SIG-M5 treated with dmso at 0.1 percent for 504 hours (cell line): Measurements from ENCODE around the gene EFCAB11.

Experiments
- DNase-seq: peaks from one replicate; lab custom pipeline; 2025; ENCODE audit not compliant: unreplicated experiment; lab: John Stamatoyannopoulos, UW

The EFCAB11 gene

DNA sequence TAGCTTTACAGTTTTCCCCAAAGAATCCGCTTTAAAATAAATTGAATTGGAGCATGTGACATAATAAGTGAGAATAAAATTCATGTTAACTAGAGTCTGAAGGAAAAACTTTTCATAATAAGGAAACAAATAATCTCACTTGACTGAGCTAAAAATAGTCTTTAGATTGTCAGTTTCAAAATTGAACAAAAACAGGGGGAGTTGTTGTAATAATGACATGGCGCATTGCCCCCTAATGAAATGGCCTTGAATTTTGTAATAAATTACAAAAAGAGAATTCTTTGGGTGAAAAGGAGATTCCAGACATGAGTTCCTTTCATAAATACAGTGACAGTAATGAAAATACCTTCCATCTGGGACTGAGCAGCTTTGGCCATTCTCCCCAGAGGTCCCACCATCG, 178.6 kb downstream of the EFCAB11 start:
- no peak for DNase-seq

DNA sequence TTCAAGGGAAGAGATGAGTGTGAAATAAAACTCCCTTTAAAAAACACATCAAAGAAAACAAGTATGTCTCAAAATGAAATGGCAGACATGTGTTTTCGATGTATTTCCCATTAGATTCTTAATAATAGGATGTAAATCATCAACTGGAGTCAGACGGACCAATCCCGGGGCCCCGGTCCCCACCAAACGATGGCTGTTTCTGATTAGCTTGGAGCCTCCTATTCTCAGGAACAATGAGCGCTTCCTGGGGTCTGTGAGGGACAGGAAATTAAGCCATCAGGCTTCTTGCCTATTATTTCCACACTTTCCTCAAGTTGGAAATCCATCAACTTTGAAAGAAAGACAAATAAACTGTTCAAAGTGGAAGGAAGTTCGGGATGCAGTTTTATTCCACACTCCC, 179.4 kb downstream of the EFCAB11 start:
- no peak for DNase-seq

DNA sequence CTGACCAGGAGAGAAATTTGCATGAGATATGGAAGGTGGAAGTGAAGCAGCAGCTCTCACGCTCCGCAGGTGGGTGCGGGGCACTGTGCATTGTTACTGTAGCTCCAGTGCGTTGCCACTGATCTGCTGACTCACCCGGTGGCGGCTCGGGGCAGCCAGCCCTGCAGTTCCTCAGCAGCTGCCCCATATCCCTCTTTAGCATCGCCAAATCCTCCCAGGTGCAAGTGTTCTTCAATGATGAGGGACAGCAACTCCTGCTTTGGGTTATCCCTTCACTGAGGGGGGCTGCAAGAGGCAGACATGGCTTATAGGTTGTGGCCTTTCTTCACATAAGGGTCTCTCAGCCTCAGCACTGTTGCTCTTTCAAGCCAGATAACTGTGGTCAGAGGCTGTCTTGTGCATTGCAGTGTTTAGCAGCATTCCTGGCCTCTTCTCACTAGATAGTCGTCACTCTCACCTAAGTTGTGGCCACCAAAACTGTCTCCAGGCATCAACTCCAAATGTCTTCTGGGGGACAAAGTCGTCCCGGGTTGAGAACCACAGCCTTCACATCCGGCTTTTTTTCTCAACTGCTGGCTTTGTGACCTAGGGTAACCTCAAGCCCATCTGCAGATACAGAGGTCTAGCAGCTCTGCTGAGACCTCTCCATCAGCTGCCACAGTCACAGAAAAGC, 180.8 kb downstream of the EFCAB11 start:
- peak; percentile 64 for DNase-seq

DNA sequence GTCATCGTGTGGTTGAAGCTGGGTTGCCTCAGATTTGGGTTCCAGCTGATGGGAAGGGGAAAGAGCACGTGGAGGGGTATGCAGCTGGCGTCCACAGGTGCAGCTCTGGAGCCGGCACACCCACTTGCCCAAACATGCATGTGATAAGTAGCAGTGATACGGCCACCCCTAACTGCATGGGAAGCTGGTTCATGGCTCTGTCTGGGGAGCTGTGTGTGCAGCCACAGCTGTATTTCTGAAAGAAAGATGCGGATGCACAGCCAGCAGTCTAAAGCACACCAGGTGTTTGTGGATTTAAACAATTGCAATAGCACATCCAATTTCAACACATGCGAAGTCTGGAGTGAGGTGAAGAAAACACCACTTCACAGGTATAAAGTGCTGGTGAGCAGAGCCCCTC, 181.4 kb downstream of the EFCAB11 start:
- no peak for DNase-seq

DNA sequence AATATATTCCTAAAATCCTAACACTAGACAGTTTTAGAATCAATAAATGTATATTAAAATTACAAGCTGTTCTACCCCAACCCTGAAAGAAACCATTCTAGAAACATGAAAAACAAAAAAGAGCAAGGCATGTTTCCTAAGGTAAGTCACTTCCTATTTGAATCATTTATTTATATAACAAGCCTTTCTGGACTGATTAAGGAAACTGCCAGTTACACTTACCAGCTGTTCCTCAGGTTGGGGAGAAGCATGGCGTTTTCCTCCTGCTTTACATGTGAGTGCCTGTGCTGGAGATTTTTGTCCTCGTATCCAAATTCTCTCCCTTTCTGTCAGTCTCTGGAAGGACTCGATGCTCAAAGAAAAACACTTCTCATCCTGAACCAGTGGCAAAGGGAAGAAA, 183.3 kb downstream of the EFCAB11 start:
- DNase-seq, result no peak

DNA sequence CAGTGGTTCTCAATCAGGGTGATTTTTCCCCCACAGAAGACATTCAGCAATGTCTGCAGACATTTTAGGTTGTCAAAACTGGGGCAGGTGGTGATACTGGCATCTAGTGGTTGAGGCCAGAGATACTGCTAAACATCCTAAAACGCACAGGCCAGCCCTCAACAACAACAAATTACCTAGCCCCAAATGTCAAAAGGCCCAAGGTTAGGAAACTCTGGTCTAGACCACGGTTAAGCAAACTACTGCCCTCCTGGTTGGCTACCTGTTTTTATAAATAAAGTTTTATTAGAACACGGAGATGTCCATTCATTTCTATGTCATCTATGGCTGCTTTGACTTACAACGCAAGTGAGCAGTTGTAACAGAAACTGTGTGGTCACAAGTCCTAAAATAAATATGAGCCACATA, 186.7 kb downstream of the EFCAB11 start:
- DNase-seq, result peak; percentile 73

DNA sequence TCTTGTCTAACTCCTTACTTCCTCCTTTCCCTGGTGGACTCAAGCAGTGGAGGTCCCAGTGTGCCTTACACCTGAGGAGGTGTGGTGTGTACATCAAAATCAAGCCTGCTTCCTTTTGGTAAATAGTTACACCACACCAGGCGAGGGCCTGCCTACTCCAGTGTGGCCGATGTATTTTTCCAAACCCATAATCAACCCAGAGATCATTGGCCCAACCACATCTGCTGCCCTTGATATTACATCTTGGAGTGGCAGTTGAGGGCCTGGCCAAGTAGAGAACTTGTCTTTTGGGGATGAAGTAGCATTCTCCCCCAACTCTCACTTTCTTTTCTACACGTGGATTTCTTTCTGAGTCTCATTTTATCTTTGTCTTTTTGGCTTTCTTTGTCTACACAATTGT, 187.4 kb downstream of the EFCAB11 start:
- DNase-seq, result no peak

DNA sequence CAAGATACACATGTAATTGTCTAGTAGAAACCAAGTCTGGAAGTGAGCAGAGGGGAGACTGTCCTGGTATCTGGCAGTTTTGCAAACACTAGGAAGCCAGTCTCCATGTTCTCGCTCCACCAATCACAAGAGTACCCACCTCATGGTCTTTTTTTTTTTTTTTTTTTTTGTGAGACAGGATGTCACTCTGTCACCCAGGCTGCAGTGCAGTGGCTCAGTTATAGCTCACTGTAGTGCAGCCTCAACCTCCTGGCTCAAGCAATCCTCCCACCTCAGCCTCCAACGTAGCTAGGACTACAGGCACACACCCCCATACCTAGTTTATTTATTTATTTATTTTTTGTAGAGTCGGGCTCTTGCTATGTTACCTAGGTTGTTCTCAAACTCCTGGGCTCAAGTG, 189.2 kb downstream of the EFCAB11 start:
- no peak for DNase-seq

DNA sequence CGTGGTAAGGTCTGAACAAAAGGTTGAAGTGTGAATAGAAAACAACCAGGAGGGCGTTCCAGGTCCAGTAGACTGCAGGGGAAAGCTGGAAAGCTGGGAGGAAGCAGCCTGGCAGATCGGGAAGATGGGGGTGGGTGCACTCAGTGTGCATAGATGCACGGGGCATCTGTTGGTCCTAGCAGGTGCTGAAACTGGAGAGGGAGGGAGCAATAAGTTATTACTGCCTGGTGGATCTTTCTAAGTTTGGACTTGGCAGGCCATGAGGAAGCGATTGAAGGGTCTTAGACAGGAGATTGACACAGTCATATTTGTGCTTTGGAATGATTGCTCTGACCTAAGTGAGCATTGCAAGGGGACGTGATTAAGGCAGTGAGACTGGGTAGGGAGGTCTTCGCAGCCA, 194.4 kb downstream of the EFCAB11 start:
- DNase-seq, result no peak

DNA sequence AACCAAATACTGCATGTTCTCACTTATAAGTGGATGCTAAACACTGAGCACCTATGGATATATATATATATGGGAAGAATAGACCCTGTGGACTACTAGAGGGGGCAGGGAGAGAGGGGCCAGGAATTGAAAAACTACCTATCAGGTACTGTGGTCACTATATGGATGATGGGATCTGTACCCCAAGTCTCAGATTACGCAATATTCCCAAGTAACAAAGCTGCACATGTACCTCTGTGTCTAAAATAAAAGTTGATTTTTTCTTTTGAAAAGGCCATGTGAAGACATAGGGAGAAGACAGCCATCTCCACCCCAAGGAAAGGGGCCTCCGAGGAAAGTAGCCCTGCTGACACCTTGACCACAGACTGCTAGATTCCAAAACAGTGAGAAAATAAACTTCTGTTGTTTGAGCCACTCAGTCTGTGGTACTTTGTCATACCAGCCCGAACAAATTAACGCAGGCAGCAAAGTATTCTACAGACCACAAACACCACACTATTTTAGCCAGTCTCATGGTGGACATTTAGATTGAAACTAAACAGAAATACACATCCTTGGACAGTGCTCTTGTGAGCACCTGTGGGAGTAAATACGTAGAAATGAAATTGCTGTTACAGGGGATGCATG, 197.1 kb downstream of the EFCAB11 start:
- DNase-seq, result no peak

DNA sequence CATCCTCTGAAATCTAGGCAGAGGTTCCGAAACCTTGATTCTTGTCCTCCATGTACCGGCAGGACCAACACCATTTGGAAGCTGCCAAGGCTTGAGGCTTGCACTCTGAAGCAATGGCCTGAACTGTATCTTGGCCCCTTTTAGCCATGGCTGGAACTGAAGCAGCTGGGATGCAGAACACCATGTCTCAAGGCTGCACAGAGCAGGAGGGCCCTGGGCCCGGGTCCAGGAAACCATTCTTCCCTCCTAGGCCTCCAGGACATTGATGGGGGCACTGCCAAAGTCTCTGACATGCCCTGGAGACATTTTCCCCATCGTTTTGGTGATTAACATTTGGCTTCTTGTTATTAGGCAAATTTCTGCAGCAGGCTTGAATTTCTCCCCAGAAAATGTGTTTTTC, 198.7 kb downstream of the EFCAB11 start:
- no peak for DNase-seq

DNA sequence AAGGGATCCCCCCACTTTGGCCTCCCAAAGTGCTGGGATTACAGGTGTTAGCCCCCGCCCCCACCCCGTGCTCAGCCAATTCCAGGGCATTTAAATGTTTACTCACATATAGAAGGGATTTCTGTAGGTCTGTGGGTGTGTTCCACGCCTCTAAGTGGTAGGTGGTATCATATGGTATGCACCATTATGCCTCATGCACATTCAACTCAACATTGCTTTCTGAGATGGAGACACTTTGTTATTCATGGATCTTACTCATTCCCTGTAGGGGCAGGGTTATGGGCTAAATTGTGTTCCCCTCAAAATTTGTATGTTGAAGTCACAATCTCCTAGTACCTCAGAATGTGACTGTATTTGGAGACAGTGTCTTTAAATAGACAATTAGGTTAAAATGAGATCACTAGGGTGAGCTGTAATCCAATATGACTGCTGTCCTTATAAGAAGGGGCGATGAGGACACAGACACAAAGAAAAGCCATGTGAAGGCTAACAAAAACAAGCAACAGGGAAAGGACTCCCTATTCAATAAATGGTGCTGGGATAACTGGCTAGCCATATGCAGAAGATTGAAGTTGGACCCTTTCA, 200.6 kb downstream of the EFCAB11 start:
- DNase-seq, result no peak

DNA sequence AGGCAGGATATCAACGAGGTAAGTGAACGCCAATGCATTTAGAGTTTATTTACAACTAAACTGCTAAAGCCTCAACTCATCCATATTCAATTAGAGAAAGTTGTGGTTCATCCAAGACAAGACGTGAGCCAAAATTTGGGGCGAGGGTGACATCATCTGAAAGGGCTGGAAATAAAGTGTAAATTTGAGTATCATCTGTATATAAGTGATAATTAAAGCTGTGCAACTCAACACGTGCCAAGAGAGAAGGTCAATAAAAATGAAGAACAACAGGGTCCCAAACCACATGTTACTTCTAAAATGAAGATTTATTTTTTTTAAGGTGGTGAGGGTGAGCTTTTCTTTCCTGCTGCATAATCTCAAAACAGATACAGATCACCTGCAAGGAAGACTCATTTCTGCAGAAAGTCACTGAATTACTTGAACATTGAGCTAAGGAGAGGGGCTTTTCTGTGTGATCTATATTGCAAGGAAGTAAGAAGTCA, 203.6 kb downstream of the EFCAB11 start:
- DNase-seq, result no peak

DNA sequence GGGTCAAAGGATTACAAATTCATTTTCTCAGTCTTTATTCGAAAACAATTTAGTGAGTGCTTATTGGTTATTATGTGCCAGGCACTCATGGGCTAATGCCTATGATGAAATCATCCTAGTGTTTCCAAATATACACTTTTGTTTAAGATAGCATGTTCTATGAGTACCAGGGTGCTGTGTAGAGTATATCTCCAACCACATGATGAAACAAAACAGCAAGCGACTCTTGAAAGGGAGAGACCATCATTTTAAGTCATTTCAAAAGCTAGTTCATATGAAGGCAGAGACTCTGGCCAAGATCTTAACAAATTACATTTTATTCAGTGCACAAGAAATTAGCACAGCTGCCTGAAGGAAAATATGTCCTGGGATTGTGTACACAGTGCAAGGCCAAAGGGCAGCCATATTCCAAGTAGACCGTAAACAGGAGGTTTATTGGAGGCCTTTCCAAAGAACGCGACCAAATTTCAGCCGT, 204.2 kb downstream of the EFCAB11 start:
- DNase-seq, result peak; percentile 59

DNA sequence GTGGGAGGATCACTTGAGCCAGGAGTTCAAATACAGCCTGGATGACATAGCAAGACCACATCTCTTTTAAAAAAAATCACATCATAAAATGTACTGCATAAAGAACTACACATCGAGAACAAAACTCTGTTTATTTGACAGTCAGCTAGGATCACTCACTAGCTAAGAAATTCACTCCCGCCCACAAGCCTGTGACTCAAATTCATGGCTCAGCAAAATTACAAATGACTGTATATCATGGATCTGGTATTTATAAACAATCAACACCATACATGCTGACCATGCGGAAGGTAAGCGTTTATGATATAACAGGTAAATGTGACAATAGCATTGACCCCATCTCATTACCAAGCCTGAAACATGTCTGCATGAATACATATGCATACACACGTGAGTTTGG, 206.5 kb downstream of the EFCAB11 start:
- no peak for DNase-seq

DNA sequence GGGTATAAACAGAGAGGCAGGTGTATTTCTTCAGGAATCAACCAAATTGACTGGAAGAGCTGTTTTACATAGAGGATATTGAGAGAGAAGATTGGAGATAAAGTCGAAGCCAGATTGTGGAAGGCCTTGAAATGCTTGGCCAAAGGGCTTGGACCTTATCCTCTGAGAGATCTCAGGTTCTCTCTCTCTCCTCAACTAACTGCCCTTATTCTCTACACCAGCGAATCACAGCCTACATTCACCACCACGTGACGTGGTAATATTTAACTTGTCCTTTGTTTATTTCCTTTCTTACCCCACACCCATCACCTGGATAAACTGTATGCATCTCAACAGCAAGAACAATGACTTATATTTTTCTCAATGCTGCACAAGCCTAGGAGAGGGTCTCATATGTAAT, 207.4 kb downstream of the EFCAB11 start:
- DNase-seq, result no peak

DNA sequence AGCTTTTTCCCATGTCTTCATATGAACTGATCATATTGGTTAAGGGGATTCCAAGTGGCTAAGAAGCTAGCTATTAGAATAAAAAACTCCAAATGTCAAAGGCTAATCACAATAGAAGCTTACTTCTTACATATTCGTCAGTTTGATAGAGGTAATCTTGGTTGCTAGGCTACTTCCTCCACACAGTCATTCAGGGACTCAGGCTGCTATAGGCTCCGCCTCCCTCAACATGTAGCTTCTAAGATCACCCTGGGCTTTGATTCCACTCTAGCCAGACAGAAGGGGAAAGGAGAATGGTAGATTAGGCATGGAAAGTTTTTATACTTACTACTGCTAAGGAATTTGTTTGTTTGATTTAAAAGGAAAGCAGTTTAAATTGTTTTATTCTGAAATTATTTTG, 207.9 kb downstream of the EFCAB11 start:
- DNase-seq, result no peak

DNA sequence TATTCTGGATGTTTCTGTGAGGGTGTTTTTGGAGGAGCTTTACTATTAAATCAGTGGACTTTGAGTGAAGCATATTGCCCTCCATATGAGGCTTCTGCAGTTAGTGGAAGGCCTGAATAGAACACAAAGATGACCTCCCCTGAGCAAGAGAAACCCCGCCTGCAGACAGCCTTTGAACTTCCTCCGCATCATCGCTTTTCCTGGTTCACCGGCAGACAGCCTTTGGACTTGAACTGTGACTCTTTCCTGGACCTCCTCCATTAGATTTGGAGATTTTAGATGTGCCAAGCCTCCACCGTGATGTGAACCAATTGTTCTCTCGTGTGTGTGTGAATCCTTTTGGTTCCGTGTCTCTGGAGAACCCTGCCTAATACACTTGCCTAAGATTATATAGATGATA, 208.4 kb downstream of the EFCAB11 start:
- no peak for DNase-seq
